Esophagus (tissue), 2 donors: Measurements from ENCODE around the gene GLI2. TPM values are rescaled to one million over a fixed set of nuclear protein-coding genes. Genes with fewer than 3 reads are reported as not detected.

Experiments used
- H3K27ac ChIP-seq, 2 donors: one replicate each; pipeline ENCODE4 v1.5.1; 2013; ENCODE audit warnings: low read depth in 2 of 2, mild to moderate bottlenecking in 2 of 2, inconsistent platforms in 1 of 2, low read length in 1 of 2, moderate library complexity in 1 of 2
- H3K27me3 ChIP-seq, 2 donors: one replicate each; pipeline ENCODE4 v1.6.1; 2013; ENCODE audit warnings: low read length in 2 of 2, control low read depth in 1 of 2, mild to moderate bottlenecking in 1 of 2; ENCODE audit not compliant: insufficient read depth in 2 of 2, control insufficient read depth in 1 of 2
- H3K36me3 ChIP-seq, 2 donors: one replicate each; pipeline ENCODE4 v1.6.1; 2013; ENCODE audit warnings: low read length in 1 of 2; ENCODE audit not compliant: control insufficient read depth in 2 of 2, insufficient read depth in 2 of 2
- H3K4me1 ChIP-seq, 2 donors: one replicate each; pipeline ENCODE4 v1.6.1; 2013; ENCODE audit warnings: low read length in 1 of 2; ENCODE audit not compliant: control insufficient read depth in 2 of 2, insufficient read depth in 2 of 2
- H3K4me3 ChIP-seq, 2 donors: one replicate each; pipeline ENCODE4 v1.5.1; 2013; ENCODE audit warnings: low read length in 2 of 2, mild to moderate bottlenecking in 2 of 2, low read depth in 1 of 2, moderate library complexity in 1 of 2
- H3K9me3 ChIP-seq, 2 donors: one replicate each; pipeline ENCODE4 v1.6.1; 2013; ENCODE audit warnings: mild to moderate bottlenecking in 2 of 2, low read depth in 1 of 2, low read length in 1 of 2, moderate library complexity in 1 of 2; ENCODE audit not compliant: control insufficient read depth in 2 of 2, insufficient read depth in 1 of 2
- WGBS, 2 donors: extraction: QIAGEN DNeasy Blood & Tissue Kit; methylation state at CpG; one replicate each; pipeline ENCODE4 v1.1.7; 2013; 5-methylcytosine and 5-hydroxymethylcytosine counted together
- polyA plus RNA-seq, 2 donors: library from polyadenylated mRNA; stranded (reverse); fragments of 200-250 nt; gene quantifications; one replicate each; pipeline ENCODE4 v1.2.3, GENCODE V29; 2013
- donor health status: healthy with polysubstance abuse.
- donor health status: Bipolar disorder and iron deficiency.

Gene GLI2
- polyA plus RNA-seq, 2 donors = 0.31 to 0.35 TPM

DNA sequence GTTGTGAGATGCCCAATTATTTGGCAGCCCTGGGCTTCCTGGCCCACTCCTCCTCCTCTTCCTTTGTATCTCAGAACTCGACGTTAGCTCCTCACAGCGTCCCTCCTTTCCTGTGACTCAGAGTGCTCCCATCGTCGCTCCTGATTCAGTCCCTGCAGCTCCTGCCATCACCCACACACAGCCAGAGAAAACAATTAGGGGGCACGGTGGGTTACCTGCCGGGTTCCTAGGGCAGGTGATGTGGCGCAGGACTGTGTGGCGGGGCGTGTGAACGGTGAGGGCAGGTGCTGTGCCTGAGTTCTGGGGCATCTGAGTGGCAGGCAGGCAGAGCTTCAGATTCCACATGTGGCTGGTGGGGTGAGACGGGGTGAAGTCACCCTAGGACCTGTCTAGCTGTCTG, 42.6 kb downstream of the GLI2 start:
- no peak overlapping the region for H3K27ac ChIP-seq
- 77 to 86% methylated on average over 12 of the region's 12 CpGs for WGBS, 2 donors
- H3K27me3 ChIP-seq = no peaks in the 10 kb centered on the region
- H3K4me3 ChIP-seq = no peak overlapping the region
- H3K36me3 ChIP-seq = no peaks in the 10 kb centered on the region
- peaks cover 5 to 7% of the 10 kb centered on the region in 2 donors for H3K4me1 ChIP-seq
- H3K9me3 ChIP-seq = peaks cover 0 to 3% of the 10 kb centered on the region in 2 donors

DNA sequence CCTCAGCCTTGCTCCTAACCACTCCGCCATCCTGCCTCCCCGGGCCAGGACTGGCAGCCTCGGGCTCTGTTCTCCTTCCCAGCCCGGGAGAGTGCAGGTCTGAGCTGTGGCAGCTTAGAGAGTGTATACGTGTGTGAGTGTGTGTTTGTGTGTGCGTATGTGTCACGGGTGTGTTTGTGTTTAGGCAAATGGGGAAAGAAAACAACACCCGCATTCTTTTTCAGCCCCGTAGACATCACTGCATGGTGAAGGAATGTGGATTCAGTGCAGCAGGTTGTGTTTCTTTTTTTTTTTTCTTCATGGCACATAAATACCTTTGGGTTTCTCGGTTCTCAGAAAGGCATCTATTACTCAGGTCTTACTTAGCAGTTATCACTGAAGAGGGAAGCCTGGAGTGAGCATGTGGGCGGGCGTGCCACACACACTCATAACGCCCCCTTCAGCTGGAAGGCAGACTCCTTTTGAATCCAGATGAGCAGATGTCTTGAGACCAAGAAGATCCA, 44.2 kb downstream of the GLI2 start:
- Histone ChIP-seq H3K27ac (no peak overlapping the region), H3K9me3 (no peaks in the 10 kb centered on the region), H3K27me3 (no peaks in the 10 kb centered on the region), H3K36me3 (no peaks in the 10 kb centered on the region), H3K4me1 (peaks cover 5 to 9% of the 10 kb centered on the region in 2 donors), H3K4me3 (no peak overlapping the region)
- 47 to 60% methylated on average over 13 of the region's 13 CpGs for WGBS, 2 donors

DNA sequence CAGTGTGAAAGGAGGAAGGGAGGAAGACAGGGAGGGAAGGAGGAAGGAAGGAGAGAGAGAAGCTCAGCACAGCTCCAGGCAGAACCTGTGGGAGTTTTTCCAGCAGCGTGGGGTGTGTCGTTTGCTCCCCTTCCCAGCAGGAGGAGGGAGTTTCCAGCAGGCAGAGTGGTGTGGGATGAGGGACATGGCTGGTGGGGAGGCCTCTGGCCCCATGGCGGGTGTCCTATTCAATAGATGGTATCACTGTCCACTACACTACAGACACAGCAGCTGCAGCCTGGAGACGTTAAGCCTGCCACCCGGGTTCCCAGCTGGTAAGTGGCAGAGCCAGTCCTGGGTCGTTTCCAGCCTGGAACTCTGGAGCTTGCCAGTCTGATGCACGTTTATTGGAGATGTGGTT, 44.7 kb downstream of the GLI2 start:
- H3K36me3 ChIP-seq = no peaks in the 10 kb centered on the region
- peaks cover 5 to 14% of the 10 kb centered on the region in 2 donors for H3K4me1 ChIP-seq
- H3K9me3 ChIP-seq = no peaks in the 10 kb centered on the region
- WGBS, 2 donors = 34 to 36% methylated on average over 7 of the region's 7 CpGs
- H3K27me3 ChIP-seq = no peaks in the 10 kb centered on the region
- H3K4me3 ChIP-seq = no peak overlapping the region
- H3K27ac ChIP-seq = no peak overlapping the region

DNA sequence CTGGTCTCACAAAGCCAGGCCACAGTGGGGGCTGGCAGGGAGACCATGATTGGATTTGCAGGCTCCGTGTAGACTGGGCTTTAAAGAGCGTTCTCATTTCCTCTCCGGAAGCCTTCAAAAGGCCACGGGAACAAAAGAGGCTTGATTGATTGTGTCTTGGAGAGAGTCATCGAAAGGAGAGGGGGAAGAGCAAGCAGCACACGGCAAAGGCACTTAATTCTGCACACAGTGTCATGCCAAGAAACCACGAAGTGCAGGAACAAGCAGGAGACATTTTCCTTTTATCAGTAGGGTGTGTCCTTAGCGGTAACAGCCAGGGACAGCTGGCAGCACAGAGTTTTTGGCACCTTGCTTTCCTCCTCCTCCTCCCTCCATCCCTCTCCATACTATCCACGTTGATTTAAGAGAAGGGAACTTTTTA, 47.7 kb downstream of the GLI2 start:
- no peaks in the 10 kb centered on the region for H3K9me3 ChIP-seq
- H3K36me3 ChIP-seq = no peaks in the 10 kb centered on the region
- H3K4me1 ChIP-seq = peaks cover 5 to 11% of the 10 kb centered on the region in 2 donors
- no peak overlapping the region for H3K27ac ChIP-seq
- no peaks in the 10 kb centered on the region for H3K27me3 ChIP-seq
- H3K4me3 ChIP-seq = no peak overlapping the region
- WGBS, 2 donors = 10 to 15% methylated on average over 9 of the region's 9 CpGs

DNA sequence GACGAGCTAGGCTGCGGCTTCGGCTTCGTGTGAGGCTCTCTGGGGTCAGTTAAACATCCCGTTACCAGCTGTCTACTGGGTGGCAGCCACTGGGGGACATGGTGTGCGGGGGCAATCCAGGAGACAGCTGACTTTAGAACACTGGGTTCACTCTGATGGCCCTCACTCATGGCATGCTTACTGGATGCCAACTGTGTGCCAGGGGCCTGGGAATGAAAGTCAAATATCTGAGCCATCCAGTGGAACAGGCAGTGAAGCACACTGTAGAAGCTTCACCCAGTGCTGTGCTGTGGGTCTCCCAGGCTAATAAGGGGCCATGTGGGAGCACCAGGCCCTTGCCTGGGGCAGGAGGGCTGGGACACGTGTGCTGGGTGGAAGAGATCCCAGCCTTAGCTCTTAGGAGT, 48.3 kb downstream of the GLI2 start:
- H3K27me3 ChIP-seq = no peaks in the 10 kb centered on the region
- H3K4me3 ChIP-seq = no peak overlapping the region
- WGBS, 2 donors = 61 to 71% methylated on average over 7 of the region's 7 CpGs

More for the DNA sequence above, 48.3 kb downstream of the GLI2 start:
- Histone ChIP-seq H3K36me3 (no peaks in the 10 kb centered on the region), H3K4me1 (peaks cover 5 to 11% of the 10 kb centered on the region in 2 donors), H3K27ac (no peak overlapping the region), H3K9me3 (no peaks in the 10 kb centered on the region)
